ENCODE data around the gene BRD3.

The BRD3 gene

DNA sequence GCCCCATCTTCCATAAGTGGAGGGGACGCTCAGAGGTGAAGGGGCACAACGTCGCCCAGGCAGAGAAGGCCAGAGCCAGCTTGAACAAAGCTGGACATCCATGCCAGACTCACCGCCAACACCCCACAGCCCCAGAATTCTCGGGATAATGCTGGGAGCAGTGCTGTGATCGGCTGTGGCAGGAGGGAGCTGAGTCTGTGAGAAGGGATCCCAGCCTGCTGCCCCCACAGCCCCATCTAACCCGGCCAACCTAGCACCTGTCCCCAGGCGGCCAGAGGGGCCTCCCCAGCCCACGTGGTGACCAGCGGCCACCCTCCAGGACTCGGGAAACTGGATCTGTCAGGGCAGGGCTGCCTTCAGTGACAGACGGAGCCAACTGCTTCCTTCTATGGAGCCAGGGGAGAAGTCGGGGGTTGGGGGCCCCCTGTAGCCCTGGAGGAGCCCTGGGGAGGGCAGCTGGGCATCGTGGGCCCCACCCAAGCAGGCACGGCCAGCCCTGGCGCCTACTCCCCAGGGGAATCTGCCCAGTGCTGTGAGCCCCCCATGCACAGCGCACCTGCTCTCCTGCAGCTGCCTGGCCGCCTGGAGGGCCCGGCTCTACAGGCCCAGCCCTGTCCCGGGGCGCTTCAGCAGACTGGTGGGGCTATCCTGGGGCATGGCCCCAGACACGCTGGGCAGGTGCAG, 6.0 kb downstream of the BRD3 start:
- no peaks in the 10 kb centered on the region for H3K9me2 ChIP-seq (replicated peaks; ENCODE audit: low read depth, low read length)
- H3K79me2 ChIP-seq (ENCODE audit: insufficient read depth, low read length), result peaks cover 100% of the 10 kb centered on the region
- peaks cover 95% of the 10 kb centered on the region for H4K20me1 ChIP-seq (ENCODE audit: insufficient read depth, low read length, poor library complexity, severe bottlenecking)
- H3K4me3 ChIP-seq (ENCODE audit: low read length, poor library complexity, severe bottlenecking), result no peak overlapping the region
- H3K4me2 ChIP-seq (ENCODE audit: low read depth, low read length, poor library complexity, severe bottlenecking), result peak overlapping the region; percentile 15
- no peaks in the 10 kb centered on the region; the same call in 1 of the 2 replicates for H3K36me3 ChIP-seq (ENCODE audit: insufficient read depth, low read length)
- H3K9ac ChIP-seq (ENCODE audit: low read depth, low read length, poor library complexity, severe bottlenecking), result no peak overlapping the region
- H2AFZ ChIP-seq (ENCODE audit: low read length), result no peak overlapping the region
- TF ChIP-seq CTCF (conservative IDR thresholded peaks at IDR 0.05; ENCODE audit: low read length), result no peak
- no peak for TF ChIP-seq EZH2phosphoT487 (IDR thresholded peaks at IDR 0.05; ENCODE audit: borderline replicate concordance)
- H3F3A ChIP-seq (ENCODE audit: low read depth), result 0 out of 2 replicates have a peak, but pooled peaks cover 2% of the 10 kb centered on the region
- H3K27me3 ChIP-seq (ENCODE audit: insufficient read depth, low read length, poor library complexity, severe bottlenecking), result no peaks in the 10 kb centered on the region
- no peaks in the 10 kb centered on the region for H3K9me3 ChIP-seq (ENCODE audit: insufficient read depth, low read depth, low read length)
- peaks cover 14% of the 10 kb centered on the region for H3K4me1 ChIP-seq (ENCODE audit: insufficient read depth, low read length, poor library complexity, severe bottlenecking)

DNA sequence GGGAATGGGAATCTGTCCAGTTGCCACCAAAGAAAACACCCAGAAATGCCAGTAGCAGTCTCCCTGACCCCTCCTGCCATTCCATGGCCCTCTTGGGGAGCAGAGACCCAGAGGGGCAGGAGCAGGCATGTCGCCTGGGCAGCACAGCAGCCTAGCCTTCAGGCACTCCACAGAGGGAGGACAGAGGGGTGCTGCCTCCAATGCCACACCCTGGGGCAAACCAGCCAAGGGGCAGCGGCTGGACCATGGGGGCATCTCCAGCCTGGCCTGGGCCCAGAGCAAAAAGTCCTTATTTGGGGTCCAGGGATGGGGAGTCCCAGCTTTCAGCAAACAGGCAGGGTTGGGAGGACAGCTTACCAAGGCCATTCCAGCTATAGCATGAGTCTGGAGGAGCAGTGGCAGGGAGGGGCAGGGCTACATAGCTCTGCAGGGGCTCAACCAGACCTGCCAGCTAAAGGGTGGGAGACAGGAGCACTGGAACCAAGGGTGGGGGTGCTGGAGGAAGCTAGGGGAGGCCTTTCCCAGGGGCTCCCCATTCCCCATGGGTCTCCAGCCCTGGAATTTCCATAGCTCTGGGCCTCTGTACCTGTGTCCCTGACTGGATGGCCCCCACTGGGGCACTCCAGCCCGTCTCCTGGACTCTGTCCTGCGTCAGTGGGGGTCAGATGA, 6.7 kb downstream of the BRD3 start:
- no peak for TF ChIP-seq CTCF (conservative IDR thresholded peaks at IDR 0.05; ENCODE audit: low read length)
- no peak for TF ChIP-seq EZH2phosphoT487 (IDR thresholded peaks at IDR 0.05; ENCODE audit: borderline replicate concordance)
- Histone ChIP-seq H3F3A (ENCODE audit: low read depth) (0 out of 2 replicates have a peak, but pooled peaks cover 2% of the 10 kb centered on the region), H3K27me3 (ENCODE audit: insufficient read depth, low read length, poor library complexity, severe bottlenecking) (no peaks in the 10 kb centered on the region), H3K9me3 (ENCODE audit: insufficient read depth, low read depth, low read length) (no peaks in the 10 kb centered on the region), H3K36me3 (ENCODE audit: insufficient read depth, low read length) (no peaks in the 10 kb centered on the region; the same call in 1 of the 2 replicates), H3K4me3 (ENCODE audit: low read length, poor library complexity, severe bottlenecking) (no peak overlapping the region), H3K4me2 (ENCODE audit: low read depth, low read length, poor library complexity, severe bottlenecking) (peak overlapping the region; percentile 15), H3K9ac (ENCODE audit: low read depth, low read length, poor library complexity, severe bottlenecking) (peak overlapping the region; percentile 41), H3K9me2 (replicated peaks; ENCODE audit: low read depth, low read length) (no peaks in the 10 kb centered on the region), H2AFZ (ENCODE audit: low read length) (no peak overlapping the region), H4K20me1 (ENCODE audit: insufficient read depth, low read length, poor library complexity, severe bottlenecking) (peaks cover 95% of the 10 kb centered on the region), H3K79me2 (ENCODE audit: insufficient read depth, low read length) (peaks cover 100% of the 10 kb centered on the region), H3K4me1 (ENCODE audit: insufficient read depth, low read length, poor library complexity, severe bottlenecking) (peaks cover 14% of the 10 kb centered on the region)

GRCh38 chr9:134060546-134060945, 7.3 kb downstream of the BRD3 start:
- Histone ChIP-seq H2AFZ (ENCODE audit: low read length) (no peak overlapping the region), H3K9ac (ENCODE audit: low read depth, low read length, poor library complexity, severe bottlenecking) (no peak overlapping the region), H3K36me3 (ENCODE audit: insufficient read depth, low read length) (no peaks in the 10 kb centered on the region; the same call in 1 of the 2 replicates), H3K79me2 (ENCODE audit: insufficient read depth, low read length) (peaks cover 100% of the 10 kb centered on the region), H3K27me3 (ENCODE audit: insufficient read depth, low read length, poor library complexity, severe bottlenecking) (no peaks in the 10 kb centered on the region), H3F3A (ENCODE audit: low read depth) (no peaks in the 10 kb centered on the region), H3K9me2 (replicated peaks; ENCODE audit: low read depth, low read length) (no peaks in the 10 kb centered on the region), H4K20me1 (ENCODE audit: insufficient read depth, low read length, poor library complexity, severe bottlenecking) (peaks cover 95% of the 10 kb centered on the region), H3K9me3 (ENCODE audit: insufficient read depth, low read depth, low read length) (no peaks in the 10 kb centered on the region), H3K4me2 (ENCODE audit: low read depth, low read length, poor library complexity, severe bottlenecking) (no peak overlapping the region), H3K4me1 (ENCODE audit: insufficient read depth, low read length, poor library complexity, severe bottlenecking) (peaks cover 10% of the 10 kb centered on the region), H3K4me3 (ENCODE audit: low read length, poor library complexity, severe bottlenecking) (no peak overlapping the region)
- TF ChIP-seq CTCF (conservative IDR thresholded peaks at IDR 0.05; ENCODE audit: low read length), result no peak
- no peak for TF ChIP-seq EZH2phosphoT487 (IDR thresholded peaks at IDR 0.05; ENCODE audit: borderline replicate concordance)
